ENCODE measurements around the gene CTIF. TPM values are rescaled to one million over a fixed set of nuclear protein-coding genes. Genes with fewer than 3 reads are reported as not detected.

The CTIF gene
- polyA plus RNA-seq, 1 donor from 2014 or later: 50.2 TPM

DNA sequence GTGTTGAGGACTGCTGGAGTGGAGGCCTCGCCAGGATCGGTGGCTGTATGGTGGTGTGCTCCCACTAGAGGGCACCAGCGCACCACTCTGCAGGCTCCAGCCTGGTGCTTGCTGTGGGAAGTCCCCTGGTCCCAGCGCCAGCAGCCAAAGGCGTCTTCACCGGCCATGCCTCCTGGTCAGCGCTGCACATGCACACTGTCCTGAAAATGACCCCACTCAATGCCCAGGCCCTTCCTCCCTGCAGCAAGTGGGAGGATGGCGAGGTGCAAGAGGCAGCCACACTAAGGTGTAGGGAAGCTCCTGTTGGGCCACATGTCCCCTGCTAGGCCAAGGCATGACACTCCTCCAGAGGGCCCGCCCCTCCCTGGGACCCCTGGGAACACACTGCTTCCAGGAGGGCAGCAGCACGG, 136.5 kb downstream of the CTIF start:
- H3K4me3 ChIP-seq (ENCODE audit: low read length): no peak overlapping the region
- no peaks in the 10 kb centered on the region for H3K27me3 ChIP-seq (ENCODE audit: insufficient read depth, low read depth, low read length)
- TF ChIP-seq MXI1 (conservative IDR thresholded peaks at IDR 0.05; ENCODE audit: poor library complexity, severe bottlenecking) (no peak), SMC3 (conservative IDR thresholded peaks at IDR 0.05; ENCODE audit: poor library complexity) (peak; percentile 92), RAD21 (conservative IDR thresholded peaks at IDR 0.05) (peak; percentile 95)
- TF ChIP-seq, protein P1, sequence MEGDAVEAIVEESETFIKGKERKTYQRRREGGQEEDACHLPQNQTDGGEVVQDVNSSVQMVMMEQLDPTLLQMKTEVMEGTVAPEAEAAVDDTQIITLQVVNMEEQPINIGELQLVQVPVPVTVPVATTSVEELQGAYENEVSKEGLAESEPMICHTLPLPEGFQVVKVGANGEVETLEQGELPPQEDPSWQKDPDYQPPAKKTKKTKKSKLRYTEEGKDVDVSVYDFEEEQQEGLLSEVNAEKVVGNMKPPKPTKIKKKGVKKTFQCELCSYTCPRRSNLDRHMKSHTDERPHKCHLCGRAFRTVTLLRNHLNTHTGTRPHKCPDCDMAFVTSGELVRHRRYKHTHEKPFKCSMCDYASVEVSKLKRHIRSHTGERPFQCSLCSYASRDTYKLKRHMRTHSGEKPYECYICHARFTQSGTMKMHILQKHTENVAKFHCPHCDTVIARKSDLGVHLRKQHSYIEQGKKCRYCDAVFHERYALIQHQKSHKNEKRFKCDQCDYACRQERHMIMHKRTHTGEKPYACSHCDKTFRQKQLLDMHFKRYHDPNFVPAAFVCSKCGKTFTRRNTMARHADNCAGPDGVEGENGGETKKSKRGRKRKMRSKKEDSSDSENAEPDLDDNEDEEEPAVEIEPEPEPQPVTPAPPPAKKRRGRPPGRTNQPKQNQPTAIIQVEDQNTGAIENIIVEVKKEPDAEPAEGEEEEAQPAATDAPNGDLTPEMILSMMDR (IDR thresholded peaks at IDR 0.05; ENCODE audit: poor library complexity, severe bottlenecking): peak; percentile 93
- no peaks in the 10 kb centered on the region for H3K79me2 ChIP-seq (replicated peaks; ENCODE audit: insufficient read depth, low read length)
- peaks cover 12% of the 10 kb centered on the region for H3K36me3 ChIP-seq (ENCODE audit: insufficient read depth, low read length)
- H4K20me1 ChIP-seq (ENCODE audit: insufficient read depth): no peaks in the 10 kb centered on the region
- H3K9me2 ChIP-seq (ENCODE audit: insufficient read depth, low read length): no peaks in the 10 kb centered on the region
- no peak overlapping the region for H2AFZ ChIP-seq (ENCODE audit: low read depth, low read length)
- H3K9ac ChIP-seq (ENCODE audit: low read length): no peak overlapping the region
- peaks cover 7% of the 10 kb centered on the region for H3K9me3 ChIP-seq (ENCODE audit: low read length)
- no peak overlapping the region for H3K27ac ChIP-seq (ENCODE audit: low read length)
- no peaks in the 10 kb centered on the region for H3F3A ChIP-seq (ENCODE audit: insufficient read depth, low read length, poor library complexity, severe bottlenecking)
- H3K4me2 ChIP-seq (ENCODE audit: low read length): no peak overlapping the region

DNA sequence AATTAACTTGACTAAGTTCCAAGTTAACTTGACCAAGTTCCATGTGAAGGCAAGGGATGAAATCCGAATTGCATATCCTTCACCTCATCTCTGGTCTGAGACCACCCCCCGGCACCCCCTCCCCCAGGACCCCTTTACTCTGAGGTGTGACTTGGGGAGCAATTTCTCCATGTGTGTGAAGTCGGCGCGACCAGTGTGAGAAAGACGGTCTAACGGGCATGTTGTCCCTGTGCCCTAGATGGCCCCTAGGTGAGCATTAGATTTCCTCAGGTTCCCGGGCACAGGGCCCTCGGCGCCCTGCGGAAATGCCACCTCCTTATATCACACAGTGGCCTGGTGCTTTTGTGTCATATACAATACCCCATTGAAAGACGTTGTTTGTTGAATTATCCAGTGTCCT, 137.1 kb downstream of the CTIF start:
- Histone ChIP-seq H3K9me3 (ENCODE audit: low read length) (peaks cover 3% of the 10 kb centered on the region), H3K9me2 (ENCODE audit: insufficient read depth, low read length) (no peaks in the 10 kb centered on the region), H3F3A (ENCODE audit: insufficient read depth, low read length, poor library complexity, severe bottlenecking) (no peaks in the 10 kb centered on the region), H4K20me1 (ENCODE audit: insufficient read depth) (no peaks in the 10 kb centered on the region), H3K9ac (ENCODE audit: low read length) (no peak overlapping the region), H3K79me2 (replicated peaks; ENCODE audit: insufficient read depth, low read length) (no peaks in the 10 kb centered on the region), H3K27me3 (ENCODE audit: insufficient read depth, low read depth, low read length) (no peaks in the 10 kb centered on the region), H3K4me2 (ENCODE audit: low read length) (no peak overlapping the region), H3K27ac (ENCODE audit: low read length) (no peak overlapping the region), H3K4me3 (ENCODE audit: low read length) (no peak overlapping the region), H3K36me3 (ENCODE audit: insufficient read depth, low read length) (peaks cover 6% of the 10 kb centered on the region), H2AFZ (ENCODE audit: low read depth, low read length) (no peak overlapping the region)
- no peak for TF ChIP-seq RAD21 (conservative IDR thresholded peaks at IDR 0.05)
- no peak for TF ChIP-seq SMC3 (conservative IDR thresholded peaks at IDR 0.05; ENCODE audit: poor library complexity)
- TF ChIP-seq POLR2AphosphoS5 (IDR thresholded peaks at IDR 0.05): no peak
- TF ChIP-seq REST (IDR thresholded peaks at IDR 0.05; ENCODE audit: borderline replicate concordance): no peak
- TF ChIP-seq EZH2 (IDR thresholded peaks at IDR 0.05; ENCODE audit: borderline replicate concordance, insufficient read depth, low read length, poor library complexity, severe bottlenecking): no peak
- no peak for TF ChIP-seq TAF1 (IDR thresholded peaks at IDR 0.05; ENCODE audit: low read depth)
- TF ChIP-seq EP300 (conservative IDR thresholded peaks at IDR 0.05; ENCODE audit: poor library complexity, severe bottlenecking): no peak
- TF ChIP-seq, protein P1 (IDR thresholded peaks at IDR 0.05; ENCODE audit: poor library complexity, severe bottlenecking): no peak
- TF ChIP-seq MXI1 (conservative IDR thresholded peaks at IDR 0.05; ENCODE audit: poor library complexity, severe bottlenecking): no peak

Data from neural cell (in vitro differentiated cells).